Endothelial cell of hepatic sinusoid (primary cell): ENCODE measurements around the gene DNAJB9.

Experiments used
- in situ Hi-C: cut with HindIII; loops from 2 replicates; pipeline ENCODE4 v1.10.0; 2017; ENCODE audit warnings: low sequenced_read_pairs

The DNAJB9 gene

DNA sequence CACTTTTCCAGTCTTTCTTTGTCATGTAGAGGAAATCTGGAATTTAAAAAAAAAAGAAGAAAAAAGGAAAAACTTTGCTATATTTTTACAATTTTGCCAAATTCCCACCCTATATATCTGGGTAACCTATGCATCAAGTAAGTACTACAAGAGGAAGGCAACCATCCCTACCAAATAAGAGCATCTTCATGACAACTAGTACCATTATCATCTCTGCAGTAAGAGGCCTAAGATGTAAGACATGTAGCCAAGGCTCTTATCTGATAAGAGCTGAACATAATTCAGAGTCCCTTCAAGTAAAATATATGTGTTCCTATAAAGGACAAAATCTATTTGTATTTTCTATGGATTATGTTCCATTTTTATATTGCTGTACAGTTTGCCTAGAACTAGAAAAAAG is 3.7 kb upstream of the DNAJB9 start:
- in situ Hi-C loops: no loop called here

DNA sequence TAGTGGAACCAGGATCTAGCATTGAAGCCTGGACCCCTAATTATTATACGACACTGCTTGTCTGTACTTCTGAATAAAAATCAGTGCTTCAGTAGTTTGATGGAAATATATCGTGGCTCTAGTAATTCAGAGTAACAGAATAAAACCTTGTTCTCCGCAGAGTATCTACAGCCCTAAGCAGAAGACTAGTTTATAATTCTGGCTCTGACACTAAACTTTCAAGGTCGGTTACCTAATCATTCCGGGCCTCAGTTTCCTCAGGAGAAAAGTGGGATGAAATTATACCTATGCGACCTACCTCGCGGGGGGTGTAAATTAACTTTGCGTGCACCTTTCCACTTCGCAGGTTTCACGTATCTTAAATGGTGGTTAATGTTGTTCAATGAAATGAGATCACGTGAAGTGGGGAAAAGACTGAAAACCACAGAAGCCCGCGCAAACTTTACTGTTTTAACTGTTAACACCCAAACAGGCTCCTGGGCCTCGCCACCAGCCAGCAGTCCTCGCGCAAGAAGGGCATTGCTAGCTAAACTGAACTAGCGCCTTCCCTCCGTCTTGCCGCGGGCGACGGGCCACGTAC is 783 bp upstream of the DNAJB9 start:
- in situ Hi-C loops: no loop called here

DNA sequence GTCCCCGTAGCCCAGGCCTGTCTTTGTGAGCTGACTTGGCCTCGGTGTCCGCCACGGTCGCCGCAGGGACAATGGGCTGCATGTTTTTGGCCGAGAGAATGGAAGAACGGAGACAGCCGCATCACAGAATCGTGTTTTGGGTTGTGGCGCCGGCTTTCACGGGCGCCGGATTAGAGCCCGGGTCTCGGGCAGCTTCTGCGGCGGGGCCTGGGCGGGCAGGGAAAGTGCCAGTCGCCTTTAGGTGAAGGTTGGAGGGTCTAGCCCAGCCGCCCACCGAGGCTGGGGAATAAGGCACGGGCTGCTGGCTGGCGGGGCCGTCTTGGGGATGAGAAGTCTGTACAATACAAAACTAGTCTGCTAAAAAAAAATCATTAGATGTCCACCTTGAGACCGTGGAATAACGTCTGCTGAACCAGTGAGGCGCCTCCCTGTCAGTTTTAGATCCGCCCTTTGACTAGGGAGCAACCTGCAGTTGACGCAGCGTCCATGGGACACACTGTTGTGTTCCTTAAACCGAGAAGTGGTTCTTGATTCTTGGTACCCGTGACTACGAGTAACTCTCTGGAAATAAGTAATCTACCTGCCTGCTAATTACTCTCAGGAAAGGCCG is 577 bp downstream of the DNAJB9 start:
- in situ Hi-C loops: no loop called here

DNA sequence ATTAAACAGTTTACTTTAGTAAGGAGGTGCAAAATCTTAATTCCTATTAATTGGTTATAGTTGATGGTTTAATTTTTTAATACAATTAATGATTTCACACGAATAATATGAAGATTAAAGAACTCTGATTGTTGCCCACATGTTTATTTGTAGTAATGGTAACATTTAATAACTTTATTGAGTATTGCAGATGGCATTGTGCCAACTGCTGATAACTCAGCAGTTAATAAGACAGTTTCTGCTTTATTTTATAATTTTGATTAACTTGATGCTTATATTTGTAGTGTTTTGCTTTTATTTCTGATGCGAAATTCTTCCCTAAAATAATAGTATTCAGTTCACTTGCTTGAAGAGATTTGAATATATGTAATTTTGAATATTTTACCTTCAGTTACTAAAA is 2.8 kb downstream of the DNAJB9 start:
- in situ Hi-C loops: no loop called here

DNA sequence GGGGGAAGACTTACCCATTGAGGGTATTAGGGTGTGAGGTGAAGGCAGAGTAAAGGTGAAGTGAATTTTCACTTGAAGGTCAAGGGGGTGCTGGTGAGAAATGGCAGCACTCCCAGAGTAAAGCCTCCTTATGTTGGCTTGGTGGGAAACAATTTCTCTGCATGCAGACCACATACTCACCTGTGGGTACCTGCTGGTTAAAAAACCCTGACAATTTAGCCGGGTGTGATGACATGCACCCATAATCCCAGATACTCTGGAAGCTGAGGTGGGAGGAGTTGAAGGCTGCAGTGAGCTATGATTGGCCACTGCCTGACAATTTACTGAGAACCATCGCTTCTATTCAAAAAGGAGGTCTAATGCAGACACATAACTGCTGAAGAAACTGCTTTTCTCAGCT is 5.5 kb downstream of the DNAJB9 start:
- in situ Hi-C loops: no loop called here

DNA sequence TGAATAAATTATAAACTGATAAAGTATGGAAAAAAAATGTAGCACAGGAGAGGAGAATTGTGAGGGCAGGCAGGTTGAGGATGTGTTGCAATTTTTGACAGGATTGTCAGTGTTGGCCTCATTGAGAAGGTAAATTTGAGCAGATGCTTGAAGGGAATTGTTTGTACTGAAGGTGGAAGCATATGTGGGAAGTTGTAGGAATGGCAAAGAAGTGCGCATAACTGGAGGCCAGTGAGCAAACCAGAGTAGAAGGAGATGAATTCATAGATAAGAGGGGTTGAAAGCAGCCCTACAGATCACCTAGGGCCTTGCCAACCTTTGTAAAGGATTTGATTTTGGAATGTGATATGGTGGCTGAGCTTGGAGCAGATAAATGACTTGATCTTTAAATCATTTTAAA is 6.4 kb downstream of the DNAJB9 start:
- in situ Hi-C loops: no loop called here

DNA sequence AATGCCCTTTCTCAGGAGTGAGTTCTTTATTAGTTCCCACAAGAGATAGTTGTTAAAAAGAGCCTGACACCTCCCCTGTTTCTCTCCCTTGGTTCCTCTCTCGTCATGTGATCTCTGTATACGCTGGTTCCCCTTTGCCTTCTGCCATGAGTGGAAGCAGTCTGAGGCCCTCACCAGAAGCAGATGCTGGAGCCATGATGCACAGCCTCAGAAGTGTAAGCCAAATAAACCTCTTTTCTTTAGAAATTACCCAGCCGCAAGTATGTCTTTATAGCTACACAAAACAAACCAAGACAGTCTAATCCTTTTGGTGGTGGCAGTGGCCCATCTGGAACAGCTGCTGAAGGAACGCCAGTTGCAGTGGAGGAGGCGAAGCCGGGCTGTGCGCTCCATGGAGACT is 9.3 kb downstream of the DNAJB9 start:
- in situ Hi-C loops: no loop called here

DNA sequence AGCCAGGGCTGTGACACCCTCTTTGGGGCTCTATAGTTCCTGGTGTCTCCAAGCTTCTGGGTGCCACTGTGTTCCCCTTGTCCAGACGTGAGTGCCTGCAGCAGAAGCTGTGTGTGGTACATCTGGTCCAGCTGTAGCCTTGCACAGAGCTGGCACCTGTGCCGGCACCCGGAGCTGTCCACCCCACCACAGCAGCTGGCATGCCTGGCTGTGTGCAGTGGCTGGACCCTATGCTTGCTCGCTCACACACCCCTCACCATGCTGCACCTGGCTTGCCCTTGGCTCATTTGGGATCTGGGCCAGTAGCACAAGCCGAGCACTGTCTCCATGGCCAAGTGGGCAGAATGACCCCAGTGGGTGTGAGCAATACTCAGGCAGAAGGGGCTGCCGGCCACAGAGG is 10.6 kb downstream of the DNAJB9 start:
- in situ Hi-C loops: no loop called here

DNA sequence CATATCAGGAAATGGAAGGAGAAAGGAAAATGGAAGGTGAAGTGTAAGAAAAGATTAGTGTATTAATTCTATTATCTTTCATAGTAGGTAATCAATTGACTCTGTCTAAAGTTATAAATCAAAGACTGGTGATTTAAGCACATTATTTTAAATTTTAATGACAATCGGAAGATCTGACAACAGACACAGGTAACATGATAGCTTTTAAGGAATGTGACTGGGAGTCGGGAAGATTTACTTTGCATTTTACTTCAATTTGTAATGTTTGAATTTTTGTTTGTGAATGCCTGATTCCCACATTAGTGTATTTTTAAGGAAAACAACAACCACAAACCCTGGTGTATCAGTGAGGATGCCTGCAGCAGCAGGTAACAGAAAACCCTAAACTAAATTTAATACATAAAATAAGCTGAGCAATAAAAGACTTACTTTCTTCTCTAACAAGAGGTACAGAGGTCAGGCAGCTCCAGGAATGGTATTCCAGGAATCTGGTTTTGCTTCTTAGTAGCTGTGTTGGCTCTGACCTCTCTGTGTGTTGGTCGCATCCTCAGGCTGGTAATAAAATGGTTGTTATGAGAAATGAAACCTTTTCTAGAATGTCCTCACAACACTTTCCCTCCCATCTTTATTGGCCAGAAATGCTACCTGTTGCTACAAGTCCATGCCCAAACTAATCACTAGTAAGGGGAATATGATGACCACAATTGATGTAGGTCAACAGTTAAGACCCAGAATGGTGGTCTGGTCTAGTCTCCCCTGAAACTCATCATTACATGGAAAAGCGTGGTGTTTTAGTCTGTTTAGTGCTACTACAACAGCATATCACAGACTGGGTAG is 12.2 kb downstream of the DNAJB9 start:
- in situ Hi-C loops: no loop called here

DNA sequence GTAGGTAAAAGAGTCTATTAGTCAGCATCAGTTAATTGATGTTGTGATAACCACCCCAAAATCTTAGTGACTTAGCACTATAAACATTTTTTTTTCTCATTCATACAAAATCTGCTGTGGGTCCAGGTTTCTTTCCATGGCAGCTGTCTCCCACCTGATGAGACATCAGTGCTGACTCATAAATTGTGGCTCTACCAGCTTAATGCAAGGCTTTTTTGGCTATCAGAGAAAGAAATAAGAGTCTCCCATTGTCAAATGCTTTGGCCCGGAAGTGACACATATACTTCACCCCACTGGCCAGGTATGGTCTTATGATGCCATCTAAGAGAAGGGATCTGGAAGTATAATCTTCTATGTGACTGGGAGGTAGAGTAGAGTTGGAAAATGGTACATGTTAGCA is 14.5 kb downstream of the DNAJB9 start:
- in situ Hi-C loops: no loop called here

DNA sequence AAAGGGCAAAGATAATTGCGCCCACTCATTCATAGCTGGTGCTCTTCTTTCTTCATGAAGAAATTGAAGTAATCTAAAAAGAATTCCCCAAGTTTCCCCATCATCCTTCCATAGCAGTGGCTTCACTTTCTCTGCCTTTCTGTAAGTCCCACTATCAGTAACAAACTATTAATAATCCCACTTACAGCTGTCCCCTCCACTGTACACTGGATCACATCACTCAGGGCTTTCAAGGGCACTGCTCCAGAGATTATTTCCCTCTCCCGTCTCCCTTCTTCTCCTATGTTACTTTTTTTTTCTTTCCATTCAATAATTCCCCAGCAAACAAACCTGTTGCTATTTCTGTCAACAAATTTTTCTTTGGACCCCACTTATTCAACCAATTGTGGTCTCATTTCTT is 16.2 kb downstream of the DNAJB9 start:
- in situ Hi-C loops: no loop called here

DNA sequence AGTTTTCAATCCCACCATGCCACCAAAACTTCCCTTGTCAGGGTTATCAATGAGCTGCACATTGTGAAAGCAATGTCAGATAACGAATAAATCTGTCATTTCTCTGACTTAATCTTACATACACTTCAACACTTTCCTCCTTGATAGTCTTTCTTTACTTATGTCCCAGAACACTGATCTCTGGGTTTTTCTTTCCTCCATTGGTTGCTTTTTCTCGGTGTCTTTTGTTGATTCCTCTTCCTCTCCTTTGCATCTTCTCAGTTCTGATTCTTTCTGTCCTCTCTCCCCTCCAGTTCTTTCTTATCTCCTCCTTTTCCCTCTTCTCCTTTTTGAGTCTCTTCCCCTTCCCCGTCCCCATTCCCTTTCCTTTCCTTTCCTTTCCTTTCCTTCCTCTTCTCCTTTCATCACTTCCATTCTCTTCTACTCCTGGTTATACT is 16.6 kb downstream of the DNAJB9 start:
- in situ Hi-C loops: no loop called here

DNA sequence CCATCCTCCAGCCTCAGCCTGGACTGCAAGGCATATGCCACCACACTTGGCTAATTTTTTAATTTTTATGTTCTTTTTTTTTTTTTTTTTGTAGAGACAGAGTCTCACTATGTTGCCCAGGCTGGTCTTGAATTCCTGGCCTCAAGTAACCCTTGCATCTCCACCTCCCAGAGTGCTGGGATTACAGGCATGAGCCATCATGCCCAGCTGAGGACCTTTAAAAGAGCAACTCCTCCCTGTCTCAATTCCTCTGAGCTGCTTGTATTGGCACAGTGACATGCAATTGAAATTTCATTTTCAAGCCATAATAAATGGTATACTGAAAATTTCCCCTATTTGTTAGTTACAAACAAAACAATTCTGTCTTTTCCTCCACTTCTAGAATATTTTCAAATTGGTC is 19.5 kb downstream of the DNAJB9 start:
- in situ Hi-C loops: no loop called here

DNA sequence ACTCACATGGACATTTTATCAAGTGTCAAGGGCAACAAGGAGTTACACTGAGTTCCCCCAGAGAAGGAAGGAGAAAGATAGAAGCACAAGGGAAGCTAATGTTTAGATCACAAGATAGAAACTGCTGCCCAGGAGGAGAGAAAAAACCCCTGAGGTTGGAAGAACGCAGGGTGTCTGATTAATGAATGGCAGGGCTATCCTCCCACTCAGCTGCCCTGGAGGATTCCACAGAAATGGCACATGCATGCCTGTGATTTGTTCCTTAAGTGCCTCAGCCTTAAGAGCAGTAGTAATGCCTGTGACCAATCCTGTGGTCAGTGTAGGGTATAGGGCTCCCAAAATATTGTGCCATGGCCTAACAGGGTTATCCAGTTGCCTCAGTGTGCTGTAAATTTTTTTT is 20.2 kb downstream of the DNAJB9 start:
- in situ Hi-C loops: no loop called here

DNA sequence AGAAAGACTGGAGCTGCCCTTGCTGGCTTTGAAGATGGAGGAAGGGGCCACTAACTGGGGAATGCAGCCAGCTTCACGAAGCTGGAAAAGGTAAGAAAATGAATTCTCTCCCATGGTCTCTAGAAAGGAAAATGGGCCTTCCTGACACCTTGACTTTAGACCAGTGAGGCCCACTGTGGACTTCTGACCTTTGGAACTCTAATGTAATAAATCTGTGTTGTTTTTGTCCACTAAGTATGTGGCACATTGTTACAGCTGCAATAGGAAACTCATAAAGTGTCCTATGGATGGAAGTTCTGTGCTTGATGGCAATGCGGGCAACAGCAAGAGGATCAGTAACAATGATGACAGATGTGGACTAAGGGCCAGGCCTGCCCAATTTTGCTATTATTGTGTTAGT is 20.9 kb downstream of the DNAJB9 start:
- in situ Hi-C loops: no loop called here

DNA sequence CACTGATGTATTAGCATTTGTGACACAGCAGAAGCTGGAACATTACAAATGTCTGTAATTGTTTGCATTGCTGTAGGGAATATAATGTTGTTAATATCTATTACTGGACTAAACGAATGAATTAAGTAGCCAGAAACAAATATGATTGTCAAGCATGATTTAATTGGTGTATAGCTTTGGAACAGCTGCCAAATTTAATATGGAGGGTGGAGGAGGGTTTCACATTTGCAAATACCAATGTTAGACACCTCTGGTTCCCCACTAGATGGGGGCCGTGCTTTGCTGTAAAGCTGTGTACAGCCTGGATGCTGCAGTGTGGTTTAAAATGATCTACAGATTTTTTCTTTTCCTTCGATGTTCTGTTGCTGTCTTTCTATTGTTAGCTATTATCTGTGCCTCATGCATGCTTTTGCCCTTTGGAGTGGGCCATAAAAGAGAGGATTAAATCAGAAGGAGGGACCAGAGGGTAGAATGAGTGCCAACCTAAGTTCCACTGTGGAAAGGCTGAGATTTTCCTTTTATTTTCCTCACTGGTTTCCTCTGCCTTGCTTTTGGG is 23.1 kb downstream of the DNAJB9 start:
- in situ Hi-C loops: no loop called here

DNA sequence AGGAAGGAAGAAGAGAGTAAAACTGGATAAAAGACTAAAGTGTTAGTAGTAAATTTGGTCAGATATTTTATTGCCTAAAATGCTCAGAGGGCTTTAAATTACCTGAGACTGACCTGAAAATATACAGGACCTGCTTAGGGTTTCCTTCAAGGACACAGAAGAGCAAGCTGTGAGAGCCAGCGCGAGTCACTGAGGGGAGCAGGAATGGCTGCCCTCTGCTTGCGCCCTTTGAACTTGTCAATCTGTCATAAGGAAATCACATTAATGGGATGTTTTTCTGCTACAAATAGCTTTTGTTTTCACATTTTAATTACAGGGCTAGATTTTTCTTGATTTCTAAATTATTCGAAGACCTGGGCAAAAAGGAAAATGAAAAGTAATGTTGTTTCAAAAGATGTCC is 26.9 kb downstream of the DNAJB9 start:
- in situ Hi-C loops: no loop called here

DNA sequence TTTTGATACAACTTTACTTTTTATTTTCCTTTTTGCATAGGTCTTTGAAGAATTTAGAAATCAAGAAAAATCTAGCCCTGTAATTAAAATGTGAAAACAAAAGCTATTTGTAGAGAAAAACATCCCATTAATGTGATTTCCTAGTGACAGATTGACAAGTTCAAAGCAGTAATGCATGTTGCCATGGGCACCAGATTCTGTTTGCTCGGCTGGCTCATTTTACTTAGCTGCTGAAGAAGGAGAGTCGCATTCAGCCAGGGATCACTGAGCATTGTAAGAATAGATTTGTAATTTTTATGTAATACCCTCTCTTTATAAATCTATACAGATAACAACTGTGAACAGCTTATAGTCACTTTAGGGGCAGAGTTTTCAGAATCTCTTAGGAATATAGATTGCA is 28.5 kb downstream of the DNAJB9 start:
- in situ Hi-C loops: no loop called here

DNA sequence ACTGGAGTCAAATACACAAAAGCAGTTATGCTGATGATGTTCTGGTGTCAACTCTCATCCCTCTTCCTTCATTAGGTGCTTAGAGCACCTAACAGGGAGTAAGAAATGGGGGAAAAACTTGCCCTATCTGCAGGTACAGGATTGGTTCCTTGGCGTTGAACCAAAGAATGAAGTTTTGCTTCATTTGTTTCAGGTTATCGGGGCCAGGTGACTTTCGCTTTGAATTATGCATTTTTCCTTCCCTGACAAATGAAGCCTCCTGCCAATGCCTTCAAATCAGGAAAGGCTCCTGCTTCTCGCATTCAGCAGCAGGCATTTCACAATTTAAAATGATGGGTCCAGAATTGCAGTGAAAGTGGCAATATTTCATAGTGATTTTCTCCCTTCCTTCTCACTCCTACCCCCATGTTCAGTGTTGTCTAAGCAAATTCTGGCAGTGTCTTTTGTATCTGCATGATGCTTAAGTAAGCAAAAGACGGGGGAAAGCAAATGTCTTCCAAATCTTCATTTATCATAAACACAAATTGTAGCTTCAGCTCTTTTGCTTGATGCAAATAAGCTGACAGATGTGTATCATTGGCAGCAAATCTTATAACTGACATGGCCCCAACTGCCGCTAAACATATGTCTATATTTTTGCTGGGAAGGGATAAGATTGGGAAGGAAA is 29.4 kb downstream of the DNAJB9 start:
- in situ Hi-C loops: no loop called here

DNA sequence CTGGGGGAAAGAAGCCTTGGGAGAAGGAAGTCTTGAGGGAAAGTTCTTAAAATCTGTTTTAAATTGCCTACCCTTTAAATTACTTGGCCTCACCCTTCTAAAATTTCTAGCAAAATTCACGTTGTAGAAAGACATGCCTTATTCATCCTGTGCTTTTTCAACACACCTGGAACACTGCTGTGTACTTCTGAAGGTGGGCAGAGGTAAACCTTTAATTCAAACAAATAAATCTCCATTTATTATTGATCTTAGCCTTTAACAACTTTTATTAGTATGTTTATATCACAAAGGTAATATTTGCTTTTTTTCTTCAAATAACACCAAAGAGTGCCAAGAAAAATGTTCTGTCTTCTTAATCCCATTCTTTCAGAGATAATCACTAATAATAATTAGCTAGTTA is 30.7 kb downstream of the DNAJB9 start:
- in situ Hi-C loops: no loop called here

DNA sequence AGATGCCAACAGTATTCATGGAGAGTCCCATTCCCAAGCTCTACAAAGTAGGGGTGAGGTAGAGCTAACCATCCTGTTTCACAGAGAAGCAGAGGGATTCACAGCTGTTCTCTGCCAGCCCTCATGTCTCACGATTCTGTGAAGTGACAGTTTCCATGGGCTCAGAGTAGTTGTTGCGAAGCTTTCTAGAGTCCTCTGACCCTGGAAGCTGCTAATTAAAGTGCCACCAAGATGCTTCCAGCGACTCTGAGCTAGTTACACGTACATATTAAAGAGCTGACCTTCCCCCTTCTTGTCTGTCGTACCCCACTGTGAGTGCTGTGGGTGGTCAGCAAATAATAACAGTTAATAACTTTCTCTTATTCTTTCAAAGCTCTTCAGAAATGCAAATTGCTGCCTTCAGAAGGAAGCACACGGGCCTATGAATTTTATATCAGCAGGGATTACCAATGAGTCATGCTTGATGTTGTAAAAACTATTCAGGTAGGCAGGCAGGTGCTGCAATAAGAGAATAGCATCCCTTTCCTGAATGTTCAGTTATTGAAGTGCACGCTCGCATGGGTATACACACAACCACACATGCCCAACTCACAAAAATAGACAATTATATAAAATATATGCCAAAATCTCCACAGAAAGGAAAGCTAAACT is 34.1 kb downstream of the DNAJB9 start:
- in situ Hi-C loops: no loop called here
